ELR (cell line): ENCODE results near the gene FLT3.
"Not testable (repeated sequence)": the region's sequence is repeated elsewhere in the genome, so short reads cannot be mapped to it uniquely, and the experiment has no call there.

ENCODE experiments used
- DNase-seq: peaks from one replicate; pipeline ENCODE4 v3.0.0-alpha.2; 2015; ENCODE audit warnings: low read depth

Gene FLT3

GRCh38 chr13:28044608-28045007 lies 55.8 kb downstream of the FLT3 start:
- peak; percentile 46 for DNase-seq

GRCh38 chr13:28043224-28043623 lies 57.2 kb downstream of the FLT3 start:
- no peak for DNase-seq

GRCh38 chr13:28041501-28041900 lies 58.9 kb downstream of the FLT3 start:
- no peak for DNase-seq

GRCh38 chr13:28041031-28041461 lies 59.3 kb downstream of the FLT3 start:
- no peak for DNase-seq

GRCh38 chr13:28037399-28037798 lies 63.0 kb downstream of the FLT3 start:
- DNase-seq, result peak; percentile 58

- DNase-seq, result peak; percentile 49
Measured at GRCh38 chr13:28035146-28035782, 65.1 kb downstream of the FLT3 start.

- no peak for DNase-seq
Measured at GRCh38 chr13:28033894-28034655, 66.3 kb downstream of the FLT3 start.

- not testable (repeated sequence) for DNase-seq
Measured at GRCh38 chr13:28032438-28032837, 67.9 kb downstream of the FLT3 start.

- DNase-seq, result no peak
Measured at GRCh38 chr13:28031896-28032288, 68.5 kb downstream of the FLT3 start.

- DNase-seq, result no peak
Measured at GRCh38 chr13:28031220-28031895, 69.0 kb downstream of the FLT3 start.

GRCh38 chr13:28027607-28028364 lies 72.6 kb downstream of the FLT3 start:
- DNase-seq, result no peak

- DNase-seq, result no peak
Measured at GRCh38 chr13:28027071-28027470, 73.3 kb downstream of the FLT3 start.

GRCh38 chr13:28026508-28026907 lies 73.9 kb downstream of the FLT3 start:
- DNase-seq, result no peak

GRCh38 chr13:28022848-28023518 lies 77.4 kb downstream of the FLT3 start:
- DNase-seq, result no peak

- no peak for DNase-seq
Measured at GRCh38 chr13:28014301-28014700, 86.1 kb downstream of the FLT3 start.

GRCh38 chr13:28013482-28013881 lies 86.9 kb downstream of the FLT3 start:
- DNase-seq, result no peak

GRCh38 chr13:28012896-28013295 lies 87.5 kb downstream of the FLT3 start:
- peak; percentile 52 for DNase-seq

- DNase-seq, result peak; percentile 59
Measured at GRCh38 chr13:28012383-28012782, 88.0 kb downstream of the FLT3 start.

GRCh38 chr13:28010046-28010445 lies 90.3 kb downstream of the FLT3 start:
- DNase-seq, result no peak

GRCh38 chr13:28005016-28005415 lies 95.4 kb downstream of the FLT3 start:
- not testable (repeated sequence) for DNase-seq

GRCh38 chr13:28002886-28003698 lies 97.3 kb downstream of the FLT3 start:
- no peak for DNase-seq
